OCI-LY7 (cell line): ENCODE measurements around the gene C7. TPM values are rescaled to one million over a fixed set of nuclear protein-coding genes. Genes with fewer than 3 reads are reported as not detected.

ENCODE experiments used
- BruUV-seq: library from RNA; stranded (reverse); fragments of 400-500 nt; replicated peaks from 2 replicates; lab custom pipeline; 2021; lab: Mats Ljungman, UMichigan
- CTCF ChIA-PET: fragments of 300-600 bp; sonication (Branson Sonifier 250); formaldehyde crosslinking; loops from one replicate; lab custom pipeline; 2022; ENCODE audit warnings: antibody characterized with exemption; ENCODE audit not compliant: unreplicated experiment; lab: Charles Lee
- POLR2A ChIA-PET: fragments of 300-600 bp; sonication (Branson Sonifier 250); formaldehyde crosslinking; loops from one replicate; lab custom pipeline; 2022; ENCODE audit warnings: antibody characterized with exemption; lab: Charles Lee
- DNase-seq: peaks from one replicate; pipeline ENCODE4 v3.0.0-alpha.2; 2015; ENCODE audit warnings: low spot score
- H2AFZ ChIP-seq: fragments of 200-600 bp; sonication (generic), shearing (Covaris generic); 2 replicates; pipeline ENCODE4 v1.6.1; 2014; ENCODE audit warnings: mild to moderate bottlenecking, antibody characterized with exemption, low read length, moderate library complexity
- H3K27ac ChIP-seq: fragments of 200-600 bp; sonication (generic); 2 replicates; pipeline ENCODE4 v1.5.1; 2014; ENCODE audit warnings: mixed run types, low read depth, mild to moderate bottlenecking, moderate library complexity, low read length, inconsistent platforms; ENCODE audit not compliant: poor library complexity, severe bottlenecking
- H3K36me3 ChIP-seq: fragments of 200-600 bp; sonication (generic); 2 replicates; pipeline ENCODE4 v1.6.1; 2014; ENCODE audit warnings: mild to moderate bottlenecking, antibody characterized with exemption, low read length, moderate library complexity, mixed read lengths; ENCODE audit not compliant: insufficient read depth
- H3K4me1 ChIP-seq: fragments of 200-600 bp; sonication (generic); 2 replicates; pipeline ENCODE4 v1.5.1; 2014; ENCODE audit warnings: mild to moderate bottlenecking, low read length; ENCODE audit not compliant: insufficient read depth, poor library complexity, severe bottlenecking
- H3K4me2 ChIP-seq: fragments of 200-600 bp; sonication (generic); 2 replicates; pipeline ENCODE4 v1.6.1; 2014; ENCODE audit warnings: mild to moderate bottlenecking, low read length
- H3K4me3 ChIP-seq: fragments of 200-600 bp; sonication (generic); 2 replicates; pipeline ENCODE4 v1.5.1; 2014; ENCODE audit warnings: mild to moderate bottlenecking, low read depth, low read length; ENCODE audit not compliant: poor library complexity, severe bottlenecking
- H3K79me2 ChIP-seq: fragments of 200-600 bp; sonication (generic); 2 replicates; pipeline ENCODE4 v1.6.1; 2016; ENCODE audit warnings: low read depth, mild to moderate bottlenecking, low read length, moderate library complexity, mixed read lengths; ENCODE audit not compliant: insufficient read depth
- H3K9me2 ChIP-seq: fragments of 200-600 bp; sonication (generic); 2 replicates; pipeline ENCODE4 v1.6.1; 2016; ENCODE audit warnings: mild to moderate bottlenecking, low read length, mixed read lengths; ENCODE audit not compliant: insufficient read depth
- H3K9me3 ChIP-seq: fragments of 200-600 bp; sonication (generic); 2 replicates; pipeline ENCODE4 v1.6.1; 2014; ENCODE audit warnings: mild to moderate bottlenecking, mixed run types, low read length, mixed read lengths
- H4K20me1 ChIP-seq: fragments of 200-600 bp; sonication (generic); 2 replicates; pipeline ENCODE4 v1.6.1; 2014; ENCODE audit warnings: mild to moderate bottlenecking, antibody characterized with exemption, low read length, moderate library complexity, mixed read lengths; ENCODE audit not compliant: insufficient read depth
- CTCF ChIP-seq: fragments of 200-600 bp; sonication (generic); conservative IDR thresholded peaks from 2 replicates; pipeline ENCODE4 v1.5.1; 2014; ENCODE audit warnings: mild to moderate bottlenecking, antibody characterized with exemption, low read length, moderate library complexity, mixed read lengths
- EZH2phosphoT487 ChIP-seq: fragments of 200-600 bp; sonication (generic); IDR thresholded peaks from 2 replicates; pipeline ENCODE4 v1.6.1; 2018; ENCODE audit warnings: low read depth, borderline replicate concordance, mild to moderate bottlenecking, mixed run types, antibody characterized with exemption, low read length, moderate library complexity, mixed read lengths
- intact Hi-C: fragments of 100-400 bp; cut with micrococcal nuclease; formaldehyde crosslinking; loops from one replicate; pipeline ENCODE4 v1.10.0; 2022; ENCODE audit not compliant: unreplicated experiment
- total RNA-seq, 2 experiments: library from RNA; depleted of rRNA in 1 of 2; stranded (reverse); fragments of >200 nt in 1 of 2; shearing (Covaris generic) in 1 of 2; gene quantifications; 2 replicates each; pipeline ENCODE4 v1.2.3, GENCODE V29; 2014 to 2022

The C7 gene
- total RNA-seq, 2 experiments from 2014 or later, result not detected

GRCh38 chr5:40986666-40987065 lies 77.4 kb downstream of the C7 start:
- Histone ChIP-seq H3K79me2 (no peaks in the 10 kb centered on the region), H3K4me1 (no peaks in the 10 kb centered on the region), H3K36me3 (no peaks in the 10 kb centered on the region), H3K9me2 (no peaks in the 10 kb centered on the region), H3K4me2 (no peak overlapping the region), H3K4me3 (no peak overlapping the region), H2AFZ (no peak overlapping the region), H3K27ac (no peak overlapping the region), H4K20me1 (no peaks in the 10 kb centered on the region), H3K9me3 (no peaks in the 10 kb centered on the region)
- no TSS peak for BruUV-seq
- TF ChIP-seq CTCF (no peak), EZH2phosphoT487 (no peak)
- CTCF ChIA-PET, result no interaction called here
- intact Hi-C loops, result no loop called here
- no peak for DNase-seq
- POLR2A ChIA-PET, result interaction anchor here (1.0 kb wide), 1 partner anchor 9 kb away, joined by 3 read pairs; no protein-coding TSS in a partner anchor

GRCh38 chr5:40987349-40987748 lies 78.1 kb downstream of the C7 start:
- Histone ChIP-seq H3K36me3 (no peaks in the 10 kb centered on the region), H3K27ac (no peak overlapping the region), H3K4me3 (no peak overlapping the region), H4K20me1 (no peaks in the 10 kb centered on the region), H3K4me1 (no peaks in the 10 kb centered on the region), H3K9me2 (no peaks in the 10 kb centered on the region), H3K4me2 (no peak overlapping the region), H2AFZ (no peak overlapping the region), H3K9me3 (no peaks in the 10 kb centered on the region), H3K79me2 (no peaks in the 10 kb centered on the region)
- intact Hi-C loops, result no loop called here
- no peak for DNase-seq
- BruUV-seq, result no TSS peak
- ChIA-PET CTCF (no interaction called here), POLR2A (interaction anchor here (1.0 kb wide), 1 partner anchor 10 kb away, joined by 3 read pairs; no protein-coding TSS in a partner anchor)
- TF ChIP-seq EZH2phosphoT487 (no peak), CTCF (no peak)

GRCh38 chr5:40988746-40989510 lies 79.6 kb downstream of the C7 start:
- no peak for TF ChIP-seq EZH2phosphoT487
- no peak for TF ChIP-seq CTCF
- CTCF ChIA-PET, result no interaction called here
- POLR2A ChIA-PET, result interaction anchor here (0.6 kb wide), 1 partner anchor 1432 kb away, joined by 3 read pairs; no protein-coding TSS in a partner anchor
- Histone ChIP-seq H2AFZ (no peak overlapping the region), H3K9me2 (no peaks in the 10 kb centered on the region), H3K4me2 (no peak overlapping the region), H4K20me1 (no peaks in the 10 kb centered on the region), H3K27ac (no peak overlapping the region), H3K79me2 (no peaks in the 10 kb centered on the region), H3K4me1 (no peaks in the 10 kb centered on the region), H3K4me3 (no peak overlapping the region), H3K9me3 (no peaks in the 10 kb centered on the region), H3K36me3 (no peaks in the 10 kb centered on the region)
- intact Hi-C loops, result no loop called here
- no TSS peak for BruUV-seq
- DNase-seq, result no peak
